Measurements from ENCODE around the gene FAM78A.

GRCh38 chr9:131282688-131283422 lies 6.5 kb upstream of the FAM78A start:
- TF ChIP-seq POLR2A (IDR thresholded peaks at IDR 0.05; ENCODE audit: extremely low read depth, insufficient read length) (no peak), CTCF (IDR thresholded peaks at IDR 0.05; ENCODE audit: low read depth, low read length) (no peak), MAX (IDR thresholded peaks at IDR 0.05; ENCODE audit: low read depth, low read length) (no peak)

Data from NB4 (cell line).